DMS53 (cell line): ENCODE measurements around the gene ARHGEF19.
"Not testable (repeated sequence)": the region's sequence is repeated elsewhere in the genome, so short reads cannot be mapped to it uniquely, and the experiment has no call there.

ENCODE experiments used
- DNase-seq: peaks from one replicate; lab custom pipeline; 2025; lab: John Stamatoyannopoulos, UW

Gene ARHGEF19

DNA sequence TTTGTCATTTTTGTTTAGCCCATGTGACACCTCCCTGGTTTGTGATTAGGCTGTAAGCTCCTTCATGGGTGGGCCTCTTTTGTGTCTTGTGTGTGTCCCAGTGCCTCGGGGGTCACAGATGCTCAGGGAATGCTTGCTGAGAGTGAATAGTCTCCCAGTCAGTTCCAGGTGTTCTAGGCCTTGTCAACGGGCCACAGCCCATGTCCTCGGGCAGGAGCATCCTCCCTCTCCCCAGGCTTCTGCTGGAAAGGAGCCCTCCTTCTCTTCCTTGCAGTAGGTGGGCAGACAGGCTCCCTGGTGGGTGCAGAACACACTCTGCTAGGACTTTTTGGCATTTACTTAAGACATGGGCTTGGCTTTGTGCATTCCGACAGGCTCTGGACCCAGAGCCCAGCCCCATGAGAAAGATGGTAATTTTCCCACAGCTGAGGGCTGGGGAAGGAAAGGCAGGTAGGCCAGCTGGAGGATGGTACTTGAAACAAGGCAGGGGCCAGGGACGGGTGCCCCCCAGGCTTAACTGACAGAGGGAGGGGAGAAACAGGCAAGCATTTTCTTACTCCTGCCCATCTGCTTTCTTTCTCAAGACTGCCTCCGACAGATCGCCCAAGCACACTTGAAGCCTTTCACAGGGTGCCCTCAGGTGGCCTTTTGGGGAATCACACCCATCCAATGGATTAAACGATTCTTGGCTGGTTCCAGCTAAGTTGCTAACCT lies 31.6 kb upstream of the ARHGEF19 start:
- DNase-seq = peak; percentile 89

DNA sequence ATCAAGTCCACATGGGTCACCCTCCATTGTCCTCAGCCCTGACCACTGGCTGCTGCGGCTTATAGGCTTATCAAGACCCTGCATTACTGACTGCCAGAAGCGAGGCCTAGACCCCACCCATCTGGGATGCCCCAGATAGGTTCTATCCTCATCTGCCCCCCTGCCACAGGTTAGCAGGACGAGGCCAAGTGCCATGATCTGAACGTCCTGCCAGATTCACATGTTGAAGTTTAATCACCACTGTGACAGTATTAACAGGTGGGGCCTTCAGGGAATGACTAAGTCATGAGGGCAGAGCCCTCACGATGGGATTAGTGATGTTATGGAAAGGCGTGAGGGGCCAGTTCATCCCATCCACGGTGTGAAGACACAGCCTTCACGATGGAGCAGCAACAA lies 30.8 kb upstream of the ARHGEF19 start:
- no peak for DNase-seq

DNA sequence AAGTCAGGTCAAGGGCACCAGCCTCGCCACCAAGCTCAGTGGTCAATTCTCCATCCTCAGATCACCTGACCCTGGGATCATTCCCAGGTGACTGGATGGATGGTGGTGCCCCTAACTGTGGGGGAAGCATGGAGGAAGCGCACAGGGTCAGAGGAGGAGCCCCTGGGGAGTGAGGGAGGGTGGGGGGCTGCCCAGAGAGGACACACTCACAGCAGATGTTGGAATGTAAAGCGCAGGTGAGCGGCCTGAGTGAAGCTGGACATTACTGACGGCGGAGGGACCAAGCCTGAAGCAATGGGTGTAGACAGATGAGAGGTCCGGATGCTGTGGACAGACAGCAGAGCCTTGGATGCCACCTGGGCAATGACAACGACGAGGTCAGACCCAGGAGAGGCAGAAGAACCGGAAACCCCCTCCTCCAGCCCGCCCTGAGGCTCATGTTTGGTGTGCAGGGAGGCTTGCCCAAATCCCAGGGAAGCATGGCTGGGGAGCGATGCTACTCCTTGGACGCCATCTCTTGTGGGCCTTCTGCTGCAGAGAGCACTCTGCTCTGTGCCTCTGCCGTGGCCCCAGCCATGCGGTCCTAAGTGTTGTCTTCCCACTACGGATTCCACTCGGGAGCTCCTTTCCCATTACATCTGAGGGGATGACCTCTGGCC lies 30.2 kb upstream of the ARHGEF19 start:
- no peak for DNase-seq

DNA sequence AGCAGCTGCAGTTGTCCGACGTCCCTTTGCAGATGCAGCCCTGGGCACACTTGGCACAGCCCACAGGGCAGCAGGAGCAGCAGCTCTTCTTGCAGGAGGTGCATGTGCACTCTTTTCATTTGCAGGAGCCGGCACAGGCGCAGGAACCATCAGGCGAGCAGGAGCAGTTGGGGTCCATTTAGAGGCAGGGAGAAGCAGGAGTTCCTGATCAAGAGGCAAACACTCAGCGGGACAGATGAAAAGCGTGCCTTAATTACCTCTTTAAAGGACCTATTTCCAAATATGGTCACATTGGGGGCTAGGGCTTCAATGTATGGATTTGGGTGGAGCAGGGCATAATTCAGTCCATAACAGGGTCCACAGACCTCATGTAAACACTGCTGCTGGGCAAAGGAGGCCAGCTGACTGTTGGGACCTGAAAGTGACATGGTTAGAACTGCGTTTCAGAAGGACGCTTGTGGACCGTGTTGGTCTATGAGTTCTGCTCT lies 28.8 kb upstream of the ARHGEF19 start:
- DNase-seq = no peak

DNA sequence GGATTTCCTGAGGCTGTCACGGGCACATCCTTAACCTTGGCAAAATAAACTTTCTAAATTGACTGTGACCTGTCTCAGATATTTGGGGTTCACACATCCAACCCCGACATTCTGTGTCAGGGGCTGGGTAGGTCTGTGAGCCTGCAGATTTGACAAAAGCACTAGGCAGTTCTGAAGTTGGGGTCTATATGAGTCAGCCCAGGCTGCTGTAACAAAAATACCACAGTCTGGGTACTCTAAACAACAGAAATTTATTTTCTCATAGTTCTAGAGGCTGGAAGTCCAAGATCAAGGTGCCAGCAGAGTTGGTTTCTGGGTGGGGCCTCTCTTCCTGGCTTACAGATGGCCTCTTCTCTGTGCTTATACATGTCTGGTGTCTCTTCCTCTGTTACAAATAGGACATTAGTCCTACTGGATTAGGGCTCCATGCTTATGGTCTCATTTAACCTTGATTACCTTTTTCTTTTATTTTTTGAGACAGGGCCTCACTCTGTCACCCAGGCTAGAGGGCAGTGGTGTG lies 27.6 kb upstream of the ARHGEF19 start:
- DNase-seq = no peak

DNA sequence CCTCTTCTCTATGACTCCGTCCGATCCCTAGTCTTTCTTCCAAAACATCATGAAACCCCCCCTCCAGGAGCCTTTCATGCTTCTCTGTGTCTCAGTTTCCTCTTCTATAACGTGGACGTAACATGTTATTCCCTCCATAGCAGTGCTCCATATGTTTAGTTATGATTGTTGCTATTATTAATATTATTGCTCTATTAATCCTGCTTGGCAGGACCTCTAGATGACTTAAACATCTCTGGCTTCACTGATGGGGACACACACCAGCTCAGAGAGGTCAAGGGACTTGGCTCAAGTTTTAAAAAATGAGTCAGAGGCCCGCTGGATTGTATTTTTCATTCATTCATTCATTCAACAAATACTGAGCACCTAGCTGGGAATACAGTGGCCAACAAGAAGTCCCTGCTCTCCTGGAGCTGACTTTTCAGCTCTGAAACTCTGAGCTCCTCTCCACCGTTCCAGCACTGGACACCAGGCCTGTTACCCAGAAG lies 24.9 kb upstream of the ARHGEF19 start:
- peak; percentile 64 for DNase-seq

DNA sequence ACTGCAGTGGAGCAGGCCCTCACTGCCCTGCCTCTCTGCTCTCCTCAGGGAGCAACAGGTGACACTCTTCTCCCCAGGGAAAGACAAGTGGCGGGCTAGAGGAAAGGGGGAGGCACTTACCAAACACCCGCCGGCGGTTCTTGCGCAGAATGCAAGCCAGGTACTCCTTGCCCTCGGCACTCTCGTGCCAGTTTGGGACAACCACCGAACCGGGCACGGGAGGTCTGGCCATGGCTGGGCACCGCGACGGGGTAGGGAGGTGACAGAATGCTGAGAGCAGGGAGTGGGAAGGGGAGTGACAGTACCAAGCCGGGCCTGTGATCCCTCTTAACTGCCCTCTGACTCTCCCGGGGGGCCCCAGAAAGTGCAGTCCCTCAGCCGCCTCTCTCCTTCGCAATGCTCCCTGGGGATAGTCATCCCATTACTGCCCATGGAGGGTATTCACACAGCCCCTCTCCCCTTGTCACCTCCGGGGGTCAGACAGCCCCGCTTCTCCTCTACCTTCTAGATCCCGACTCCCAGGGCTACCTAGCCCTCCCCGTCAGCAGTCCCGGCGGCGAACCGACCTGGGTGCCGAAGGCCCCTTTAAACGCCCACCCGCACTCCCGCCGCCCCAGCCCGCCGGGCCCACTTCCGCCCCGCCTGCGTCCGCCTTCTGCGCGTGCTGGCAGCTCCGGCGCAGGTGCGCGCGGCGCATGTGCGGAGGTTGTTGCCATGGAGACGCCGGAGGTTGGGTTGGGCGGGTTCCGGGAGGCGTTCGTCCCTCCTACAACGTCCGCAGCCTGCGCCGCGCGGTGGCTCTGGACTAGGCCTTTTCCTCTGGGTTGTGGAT lies 24.3 kb upstream of the ARHGEF19 start, which contains the start of gene CPLANE2:
Gene CPLANE2 (minus strand): TSS at position 673 of the 832 bp plus-strand sequence. CDS start 441 bp downstream, at position 232.
- DNase-seq = peak; percentile 99

DNA sequence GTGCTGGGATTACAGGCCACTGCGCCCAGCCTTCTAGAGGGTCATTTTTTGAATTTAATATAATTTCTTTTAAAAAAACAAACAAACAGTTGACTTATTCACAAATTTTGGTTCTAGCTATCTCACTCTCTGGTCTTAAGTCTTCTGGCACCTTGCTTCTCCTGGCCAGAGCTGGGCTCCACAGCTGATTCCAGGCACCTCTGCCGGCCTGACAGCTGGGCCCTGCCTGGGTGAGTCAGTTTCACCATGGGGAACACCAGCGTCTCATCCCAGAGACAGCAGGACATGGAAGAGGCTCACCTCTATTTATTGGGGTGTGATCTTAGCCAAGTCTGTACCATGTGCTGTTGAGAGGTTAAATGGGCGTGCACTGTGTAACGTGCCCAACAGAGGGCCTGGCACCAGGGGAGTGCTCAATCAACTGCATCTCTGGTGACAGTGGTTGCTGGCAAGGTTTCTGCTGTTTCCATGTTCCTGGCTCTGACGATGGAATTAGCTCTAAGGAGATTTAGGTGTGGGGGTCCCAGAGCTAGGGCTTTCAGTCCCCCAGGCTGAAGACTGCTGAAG lies 23.6 kb upstream of the ARHGEF19 start:
- peak; percentile 86 for DNase-seq

DNA sequence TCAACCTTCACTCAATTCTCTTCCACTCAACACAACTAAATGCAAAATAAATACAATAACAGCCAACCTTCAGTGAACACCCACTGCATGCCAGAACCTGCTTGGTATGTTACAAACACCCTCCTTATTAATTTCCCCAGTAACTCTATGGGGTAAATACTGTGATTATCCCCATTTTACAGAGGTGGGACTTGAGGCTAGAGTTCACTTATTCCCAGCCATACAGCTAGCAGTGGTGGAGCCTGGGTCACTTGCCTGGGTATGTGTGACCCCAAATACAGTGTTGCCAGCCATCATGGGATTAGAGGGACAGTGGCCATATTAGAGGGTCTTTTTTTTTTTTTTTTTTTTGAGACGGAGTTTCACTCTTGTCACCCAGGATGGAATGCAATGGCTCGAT lies 22.9 kb upstream of the ARHGEF19 start:
- no peak for DNase-seq

DNA sequence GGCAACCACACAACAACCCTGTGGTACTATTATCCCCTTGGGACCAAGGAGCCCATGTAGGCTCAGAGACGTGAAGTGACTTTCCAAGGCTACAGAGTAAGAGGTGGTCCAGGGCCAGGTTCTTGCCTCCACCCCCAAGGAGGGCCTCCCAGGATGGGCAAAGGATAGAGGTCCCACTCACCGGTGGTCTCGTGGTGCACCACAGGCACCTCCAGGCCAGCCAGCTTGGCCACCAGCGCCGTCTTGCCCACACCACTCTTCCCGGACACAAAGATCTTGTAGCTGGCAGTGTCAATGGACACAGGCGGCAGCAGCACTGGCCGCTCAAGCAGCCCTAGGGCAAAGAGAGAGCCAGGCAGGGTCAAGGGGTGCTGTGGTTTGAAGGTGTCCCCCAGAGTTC lies 21.0 kb upstream of the ARHGEF19 start:
- DNase-seq = no peak

DNA sequence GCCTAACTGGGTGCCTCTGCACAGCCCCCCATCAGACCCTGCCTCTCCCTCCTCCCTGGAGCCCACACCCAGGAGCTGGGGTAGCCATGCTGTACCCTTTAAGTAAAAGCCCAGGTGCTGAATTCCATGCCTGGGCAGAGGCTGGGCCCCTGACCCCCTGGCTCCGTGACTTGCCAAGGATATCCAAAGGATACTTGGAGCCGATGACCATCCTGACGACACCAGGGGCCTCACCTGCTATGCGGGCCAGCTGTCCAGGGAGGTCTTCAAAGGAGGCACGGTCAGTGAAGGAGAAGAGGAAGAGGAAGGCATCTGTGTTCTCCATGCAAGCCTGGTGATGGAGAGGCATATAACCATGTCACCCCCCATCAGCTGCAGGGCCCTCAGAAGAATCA lies 19.9 kb upstream of the ARHGEF19 start:
- no peak for DNase-seq

DNA sequence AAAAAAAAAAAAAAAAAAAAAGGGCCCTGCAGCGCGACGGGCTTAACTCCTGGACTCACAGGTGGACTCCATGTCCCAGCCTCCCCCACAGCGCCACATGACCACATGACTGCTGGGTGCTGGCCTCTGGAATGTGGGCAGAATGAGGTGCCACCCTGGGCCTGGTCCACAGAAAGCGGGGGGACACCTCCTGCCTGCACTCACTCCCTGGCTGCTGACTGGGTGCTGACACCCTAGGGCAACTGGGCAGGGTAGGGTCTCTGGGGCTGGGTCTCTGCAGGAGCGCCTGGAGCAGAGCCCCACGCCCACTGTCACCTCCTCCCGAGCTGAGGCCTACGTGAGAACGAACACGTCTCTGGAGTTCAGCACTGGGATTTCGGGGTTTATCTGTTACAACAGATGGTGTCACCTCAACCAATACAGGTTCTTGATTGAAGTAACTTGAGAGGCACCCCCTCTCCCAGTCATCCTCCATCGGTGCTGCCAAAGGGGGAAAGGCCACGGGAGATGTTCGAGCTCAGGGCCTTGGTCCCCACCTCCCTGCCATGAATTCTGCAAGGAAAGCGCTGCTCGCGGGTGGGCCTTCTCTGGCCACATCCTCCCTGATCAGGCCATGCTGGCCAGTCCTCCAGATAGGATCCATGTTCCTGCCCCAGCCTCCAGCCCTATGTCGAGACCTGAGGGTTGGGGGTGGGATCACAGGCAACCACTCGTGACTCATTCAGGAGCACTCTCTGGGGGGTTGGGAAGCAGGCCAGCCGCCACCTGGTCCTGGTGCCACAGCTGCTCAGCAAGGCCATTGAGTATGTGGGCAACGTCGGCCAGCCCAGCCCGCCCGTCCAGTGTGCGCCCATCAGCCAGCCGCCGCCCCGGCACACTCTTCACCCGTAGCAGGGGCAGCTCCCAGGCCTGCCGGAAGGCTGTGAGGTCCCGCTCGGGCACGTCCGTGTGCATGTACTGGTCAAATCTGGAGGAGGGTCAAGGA lies 19.2 kb upstream of the ARHGEF19 start:
- no peak for DNase-seq

DNA sequence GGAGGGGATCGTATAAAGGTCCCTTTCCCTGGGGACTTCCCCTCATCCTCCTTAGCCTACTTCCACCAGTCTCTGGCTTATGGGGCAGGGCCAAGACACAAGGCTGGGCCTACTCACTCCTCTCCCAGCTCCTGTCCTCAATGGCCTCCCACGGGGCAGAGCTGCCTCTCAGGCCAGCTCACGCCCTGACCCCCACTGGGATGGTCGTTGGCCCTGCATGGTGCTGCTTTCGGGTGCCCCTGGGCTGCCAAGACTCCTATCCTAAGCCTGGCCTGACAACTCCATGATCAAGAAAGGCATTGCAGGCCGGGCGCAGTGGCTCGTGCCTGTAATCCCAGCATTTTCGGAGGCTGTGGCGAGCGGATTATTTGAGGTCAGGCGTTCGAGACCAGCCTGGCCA lies 18.3 kb upstream of the ARHGEF19 start:
- no peak for DNase-seq

DNA sequence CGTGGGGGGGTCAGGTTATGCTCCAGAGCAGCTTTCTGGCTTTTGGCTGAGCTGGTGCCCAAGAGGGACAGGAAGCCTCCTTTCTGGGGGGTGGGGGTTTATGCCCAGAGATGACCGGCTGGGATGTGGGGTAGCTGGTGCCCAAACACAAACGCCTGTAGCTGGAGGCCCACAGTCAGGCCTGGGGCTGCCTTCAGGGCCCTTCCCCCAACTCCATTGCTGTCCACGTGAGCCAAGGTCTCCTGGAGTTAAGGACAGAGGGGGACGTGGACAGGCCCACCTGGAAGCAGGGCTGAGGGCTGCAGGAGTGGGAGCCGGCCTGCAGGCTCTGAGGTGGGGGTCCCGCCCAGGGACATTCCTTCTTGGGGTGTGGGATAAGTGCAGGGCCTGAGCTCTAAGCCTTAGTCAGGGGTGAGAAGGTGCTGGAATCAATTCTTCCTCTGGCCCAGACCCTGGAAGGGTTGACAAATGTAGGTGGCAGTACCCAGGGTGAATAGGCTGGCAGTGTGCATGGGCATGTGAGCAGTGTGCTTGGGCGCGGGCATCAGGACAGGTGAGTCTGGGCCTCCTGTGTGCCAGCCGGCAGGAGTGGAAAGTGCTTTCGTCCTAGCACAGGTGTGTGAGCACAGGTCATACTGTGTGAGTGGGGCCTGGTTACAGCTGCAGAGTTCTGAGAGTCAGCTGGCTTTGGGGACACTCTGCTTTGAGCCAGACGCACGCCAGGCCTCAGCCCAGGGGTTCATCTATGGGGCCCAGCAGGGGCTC lies 17.7 kb upstream of the ARHGEF19 start:
- no peak for DNase-seq

DNA sequence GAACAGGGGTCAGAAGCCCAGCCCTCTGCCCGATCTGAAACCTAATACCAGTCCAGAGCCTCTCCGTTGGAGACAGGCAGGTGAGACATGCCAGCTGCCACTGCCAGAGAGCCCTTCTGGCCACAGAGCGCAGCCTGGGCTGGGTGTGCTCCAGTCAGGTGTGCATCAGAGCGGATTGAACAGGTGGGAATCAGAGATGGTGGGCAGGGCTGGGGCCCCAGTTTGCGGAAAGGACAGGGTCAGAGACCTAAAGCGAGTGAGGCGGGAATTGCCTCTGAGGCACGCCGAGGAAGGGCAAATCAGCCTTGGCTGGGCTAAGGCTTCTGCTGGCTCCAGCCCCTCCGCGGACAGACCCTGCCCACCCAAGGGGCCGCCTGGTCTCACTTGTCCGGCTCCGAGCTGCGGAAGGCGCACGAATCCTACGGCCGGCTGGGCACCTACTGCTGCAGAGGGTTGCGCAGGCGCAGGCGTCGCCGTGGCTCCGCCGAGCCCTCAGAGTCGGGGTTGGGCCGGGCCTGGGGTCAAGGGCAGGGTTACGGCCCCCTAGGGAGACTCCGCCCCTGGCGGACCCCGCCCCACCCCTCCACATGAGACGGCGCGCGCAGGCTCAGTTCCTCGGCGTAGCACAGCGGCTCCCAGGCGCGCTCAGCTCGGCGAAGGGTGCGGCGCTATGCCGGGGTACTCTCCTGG lies 14.2 kb upstream of the ARHGEF19 start:
- peak; percentile 93 for DNase-seq

DNA sequence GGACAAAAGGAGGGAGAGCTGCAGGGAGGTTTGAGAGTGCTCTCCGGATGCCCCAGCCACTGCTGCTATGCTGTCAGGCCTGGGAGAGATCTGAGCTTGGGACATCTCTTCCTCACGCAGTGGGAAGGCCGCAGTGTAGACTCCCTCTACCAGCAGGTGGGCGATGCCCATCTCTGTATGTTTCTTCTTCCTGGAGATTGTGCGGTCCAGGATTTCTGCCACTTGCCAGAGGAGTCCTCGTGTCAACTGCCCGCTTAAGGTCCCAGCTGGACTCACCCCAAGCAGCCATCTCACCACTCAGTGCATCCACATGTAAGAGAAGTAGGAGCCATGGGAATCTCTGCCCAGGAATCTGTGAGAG lies 13.7 kb upstream of the ARHGEF19 start:
- DNase-seq = no peak

DNA sequence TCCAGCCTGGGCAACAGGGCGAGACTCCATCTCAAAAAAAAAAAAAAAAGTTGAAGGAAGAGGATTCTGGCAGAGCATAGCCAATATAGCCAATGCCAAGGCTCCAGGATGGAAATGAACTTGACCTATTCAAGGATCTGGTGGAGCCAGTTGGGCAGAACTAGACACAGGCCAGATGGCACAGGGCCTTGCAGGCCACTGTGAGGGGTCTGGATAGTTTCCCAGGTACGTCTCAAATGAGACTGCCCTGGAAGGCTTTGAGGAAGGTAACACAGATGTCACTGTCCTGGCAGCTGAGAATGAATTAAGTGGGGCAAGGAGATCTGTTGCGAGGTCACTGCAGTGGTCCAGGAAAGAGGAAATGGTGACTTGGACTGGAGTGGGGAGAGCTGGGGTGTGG lies 12.0 kb upstream of the ARHGEF19 start:
- no peak for DNase-seq

DNA sequence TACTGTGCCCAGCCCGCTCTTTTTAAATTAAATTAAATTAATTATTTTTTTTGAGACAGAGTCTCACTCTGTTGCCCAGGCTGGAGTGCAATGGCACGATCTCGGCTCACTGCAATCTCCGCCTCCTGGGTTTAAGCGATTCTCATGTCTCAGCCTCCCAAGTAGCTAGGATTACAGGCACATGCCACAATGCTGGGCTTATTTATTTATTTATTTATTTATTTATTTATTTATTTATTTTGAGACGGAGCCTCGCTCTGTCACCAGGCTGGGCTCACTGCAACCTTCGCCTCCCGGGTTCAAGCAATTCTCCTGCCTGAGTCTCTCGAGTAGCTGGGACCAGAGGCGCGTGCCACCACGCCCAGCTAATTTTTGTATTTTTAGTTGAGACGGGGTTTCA lies 10.3 kb upstream of the ARHGEF19 start:
- DNase-seq = not testable (repeated sequence)

DNA sequence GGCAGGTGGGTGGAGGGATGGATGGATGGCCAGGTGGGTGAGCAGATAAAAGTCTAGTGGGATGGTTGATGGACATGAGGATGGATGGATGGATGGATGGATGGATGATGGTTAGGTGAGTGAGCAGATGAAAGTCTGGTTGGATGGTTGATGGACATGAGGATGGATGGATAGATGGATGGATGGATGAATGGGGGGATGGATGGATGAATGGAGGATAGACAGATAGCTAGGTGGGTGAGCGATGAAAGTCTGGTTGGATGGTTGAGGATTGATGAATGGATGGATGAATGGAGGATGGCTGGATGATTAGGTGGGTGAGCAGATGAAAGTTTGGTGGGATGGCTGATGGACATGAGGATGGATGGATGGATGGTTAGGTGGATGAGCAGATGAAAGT lies 9.0 kb upstream of the ARHGEF19 start:
- DNase-seq = no peak
